Heart left ventricle (tissue), 16 donors: ENCODE results near the gene GLRX3. TPM values are rescaled to one million over a fixed set of nuclear protein-coding genes. Genes with fewer than 3 reads are reported as not detected.
A peak's percentile ranks its signal among the peaks of the same experiment; 100 is the strongest.

Experiments used
- ATAC-seq, 4 donors: fragments of 200-7000 bp; cut with Tn5 transposase; one replicate each; pipeline ENCODE4 v1.9.1; 2020 to 2022; ENCODE audit warnings: moderate library complexity in 4 of 4, mild to moderate bottlenecking in 3 of 4, moderate number of reproducible peaks in 1 of 4
- DNase-seq, 5 donors: peaks; one replicate each; pipeline ENCODE4 v3.0.0-alpha.2; 2020
- H3K27ac ChIP-seq, 12 donors: fragments of 200-600 bp; sonication (generic) in 4 of 12; one replicate each; pipeline versions ENCODE4 v1.5.0 to v1.8.0; 2016 to 2022; ENCODE audit warnings: mild to moderate bottlenecking in 2 of 12
- H3K27me3 ChIP-seq, 9 donors: fragments of 200-600 bp; sonication (generic) in 2 of 9; one replicate each; pipeline versions ENCODE4 v1.5.1 to v1.8.0; 2016 to 2022; ENCODE audit warnings: mild to moderate bottlenecking in 3 of 9
- H3K36me3 ChIP-seq, 9 donors: fragments of 200-600 bp; sonication (generic) in 2 of 9; one replicate each; pipeline versions ENCODE4 v1.5.0 to v1.8.0; 2018 to 2022; ENCODE audit warnings: mild to moderate bottlenecking in 2 of 9
- H3K4me1 ChIP-seq, 12 donors: fragments of 200-600 bp; sonication (generic) in 4 of 12; one replicate each; pipeline versions ENCODE4 v1.5.0 to v1.8.0; 2016 to 2022; ENCODE audit warnings: mild to moderate bottlenecking in 3 of 12
- H3K4me3 ChIP-seq, 12 donors: fragments of 200-600 bp; sonication (generic) in 4 of 12; one replicate each; pipeline versions ENCODE4 v1.5.0 to v1.8.0; 2017 to 2022; ENCODE audit warnings: mild to moderate bottlenecking in 9 of 12, moderate library complexity in 4 of 12
- H3K9me3 ChIP-seq, 12 donors: fragments of 200-600 bp; sonication (generic) in 4 of 12; one replicate each; pipeline versions ENCODE4 v1.5.0 to v1.8.0; 2016 to 2022; ENCODE audit warnings: mild to moderate bottlenecking in 1 of 12
- CTCF ChIP-seq, 12 donors: fragments of 200-600 bp; sonication (generic) in 4 of 12; IDR thresholded peaks; one replicate each; pipeline versions ENCODE4 v1.5.0 to v1.8.0; 2018 to 2022; ENCODE audit warnings: antibody characterized with exemption in 12 of 12, mild to moderate bottlenecking in 5 of 12
- POLR2A ChIP-seq, 2 donors: fragments of 450-650 bp; IDR thresholded peaks; one replicate each; pipeline ENCODE4 v1.6.1; 2017; ENCODE audit warnings: antibody characterized with exemption in 2 of 2, mild to moderate bottlenecking in 2 of 2, moderate library complexity in 2 of 2
- WGBS, 4 donors: extraction: QIAGEN DNeasy Blood & Tissue Kit in 2 of 4; methylation state at CpG; one replicate each; pipeline versions ENCODE4 v1.1.5 to v1.1.7; 2013 to 2018; 5-methylcytosine and 5-hydroxymethylcytosine counted together
- intact Hi-C, 10 donors: fragments of 100-400 bp; cut with DNase I; formaldehyde crosslinking; loops; one replicate each; pipeline versions ENCODE4 v1.11.1 to v1.14.2; 2022
- polyA plus RNA-seq, 2 donors: library from polyadenylated mRNA; stranded (reverse); fragments of 200-250 nt; gene quantifications; one replicate each; pipeline ENCODE4 v1.2.3, GENCODE V29; 2013
- total RNA-seq, 9 donors: library from RNA; depleted of rRNA in 2 of 9; stranded (reverse); fragments of >200 nt in 2 of 9; fragmentation: NEBNext Ultra II Directional in 3 of 9; extraction: Animal tissue kit (Norgen Biotek cat#: 25700) in 3 of 9; gene quantifications; one replicate each; pipeline versions ENCODE4 v1.1.0 to v1.2.4, GENCODE V29; 2016 to 2023
- donor health status: ischemic (EF 13 %, LVEDD 7.1; RV severe dilation, severe dysfunction).
- donor health status: healthy with polysubstance abuse.
- donor health status: DM: no; HTN: yes; CAD: no.
- donor health status: DM: no; HTN: no; CAD: no.
- donor health status: ischemic (EF 25% LVEDD 6.9; RV normal size, moderate dysfunction).
- donor health status: ischemic (EF 25% LVEDD 5.7; RV mildly dilated, moderate dysfunction).
- donor health status: healthy.
- donor health status: DM: yes; HTN: yes; CAD: no.
- donor health status: ischemic (EF 35%, LVEDD 5.7; RV mildly dilated, moderate dysfunction).
- donor health status: nonischemic (EF 11% LVEDD 7.7; RV severe dilation, severe dysfunction).
- donor health status: DM: yes; HTN: yes; CAD: no.
- donor health status: PGD.
- donor health status: ischemic (EF 29% LVEDD 5.4; RV normal size, mild dysfunction).
- donor health status: nonischemic (EF 23%, LVEDD 6.1; RV moderate dilation, normal function).

The GLRX3 gene
- total and polyA plus RNA-seq, 11 donors: 54.0 to 180 (median 66.4) TPM

GRCh38 chr10:130121486-130122079, 14.6 kb upstream of the GLRX3 start:
- WGBS, 4 donors: 40 to 55% (median 52%) methylated on average over 11 to 13 of the region's 13 CpGs
- Histone ChIP-seq H3K4me1 (no peaks in the 10 kb centered on the region), H3K27ac (no peak overlapping the region), H3K4me3 (no peak overlapping the region), H3K36me3 (no peaks in the 10 kb centered on the region), H3K27me3 (no peaks in the 10 kb centered on the region), H3K9me3 (peaks cover 0 to 17% (median 8%) of the 10 kb centered on the region in 12 donors)
- DNase-seq (no peak), ATAC-seq (peak in 1 of 4 donors; percentile 36)
- TF ChIP-seq POLR2A (IDR thresholded peaks at IDR 0.05) (no peak), CTCF (IDR thresholded peaks at IDR 0.05) (no peak)
- intact Hi-C loops: loop anchor here in 1 of 10 donors (10.0 kb wide), 1 partner anchor 1087 kb away; no protein-coding TSS in a partner anchor

- no peaks in the 10 kb centered on the region for H3K9me3 ChIP-seq
These were observed 8.7 kb upstream of the GLRX3 start for GRCh38 chr10:130127364-130128061.

GRCh38 chr10:130128062-130128781, 8.0 kb upstream of the GLRX3 start:
- no peak for ATAC-seq
- DNase-seq: no peak
- no peaks in the 10 kb centered on the region for H3K36me3 ChIP-seq
- peaks cover 0 to 13% (median 5%) of the 10 kb centered on the region in 9 donors for H3K27me3 ChIP-seq
- no peaks in the 10 kb centered on the region for H3K9me3 ChIP-seq
- H3K4me1 ChIP-seq: peaks cover 0 to 6% (median 0%) of the 10 kb centered on the region in 12 donors
- H3K4me3 ChIP-seq: no peak overlapping the region
- TF ChIP-seq CTCF (IDR thresholded peaks at IDR 0.05) (no peak), POLR2A (IDR thresholded peaks at IDR 0.05) (no peak)
- no peak overlapping the region for H3K27ac ChIP-seq
- 34 to 45% (median 35%) methylated on average over 3 of the region's 3 CpGs for WGBS, 4 donors
- intact Hi-C loops: loop anchor here in 2 of 10 donors (5.0 to 10.0 kb wide), 3 partner anchors 156 to 1096 kb away; no protein-coding TSS in a partner anchor

More at GRCh38 chr10:130127364-130128061, 8.7 kb upstream of the GLRX3 start:
- peak in 3 of 4 donors; percentile 66 to 80 (median 77) for ATAC-seq
- WGBS, 4 donors: 12 to 14% (median 13%) methylated on average over 10 of the region's 10 CpGs
- Histone ChIP-seq H3K4me3 (no peak overlapping the region), H3K36me3 (no peaks in the 10 kb centered on the region), H3K27ac (no peak overlapping the region), H3K4me1 (peaks cover 0 to 6% (median 0%) of the 10 kb centered on the region in 12 donors), H3K27me3 (peaks cover 0 to 13% (median 5%) of the 10 kb centered on the region in 9 donors)
- TF ChIP-seq CTCF (IDR thresholded peaks at IDR 0.05) (peak; percentile 52 to 83 (median 72)), POLR2A (IDR thresholded peaks at IDR 0.05) (no peak)
- intact Hi-C loops: loop anchor here in 2 of 10 donors (5.0 to 10.0 kb wide), 3 partner anchors 155 to 1095 kb away; no protein-coding TSS in a partner anchor
- DNase-seq: peak in 2 of 5 donors; percentile 32 to 36
